Panc1 (cell line): ENCODE results near the gene VWA5B2. TPM values are rescaled to one million over a fixed set of nuclear protein-coding genes. Genes with fewer than 3 reads are reported as not detected.

Source experiments
- ATAC-seq: fragments of 200-7000 bp; cut with Tn5 transposase; 2 replicates; pipeline ENCODE4 v1.9.1; 2020; ENCODE audit warnings: mild to moderate bottlenecking, moderate library complexity
- BruUV-seq: library from RNA; stranded (reverse); fragments of 400-500 nt; replicated peaks from 2 replicates; lab custom pipeline; 2021; lab: Mats Ljungman, UMichigan
- CTCF ChIA-PET: fragments of 300-600 bp; sonication (Branson Sonifier 250); formaldehyde crosslinking; loops from one replicate; lab custom pipeline; 2022; ENCODE audit warnings: antibody characterized with exemption; lab: Charles Lee
- POLR2A ChIA-PET: fragments of 300-600 bp; sonication (Branson Sonifier 250); formaldehyde crosslinking; loops from one replicate; lab custom pipeline; 2022; ENCODE audit warnings: antibody characterized with exemption; lab: Charles Lee
- DNase-seq: peaks from one replicate; pipeline ENCODE4 v3.0.0-alpha.2; 2010; ENCODE audit warnings: low read depth, low spot score
- H3K27ac ChIP-seq: 2 replicates; pipeline ENCODE4 v1.5.1; 2011; ENCODE audit warnings: mild to moderate bottlenecking, low read length, inconsistent platforms
- H3K27me3 ChIP-seq: fragments of 200-500 bp; sonication (Bioruptor generic); 2 replicates; pipeline ENCODE4 v1.6.0; 2014; ENCODE audit warnings: low read length, inconsistent platforms; ENCODE audit not compliant: control insufficient read depth, insufficient read depth
- H3K36me3 ChIP-seq: fragments of 200-500 bp; sonication (Bioruptor generic); 2 replicates; pipeline ENCODE4 v1.5.1; 2014; ENCODE audit warnings: inconsistent platforms, mild to moderate bottlenecking, low read length, moderate library complexity; ENCODE audit not compliant: control insufficient read depth, insufficient read depth
- H3K4me1 ChIP-seq: 2 replicates; pipeline ENCODE4 v1.5.1; 2011; ENCODE audit warnings: inconsistent platforms, mild to moderate bottlenecking, low read length, moderate library complexity; ENCODE audit not compliant: control insufficient read depth, insufficient read depth
- H3K4me3 ChIP-seq, 2 experiments: 2 replicates each; pipeline ENCODE4 v1.5.1; 2011 to 2012; ENCODE audit warnings: low read depth in 2 of 2, low read length in 2 of 2, mild to moderate bottlenecking in 2 of 2, inconsistent platforms in 1 of 2, moderate library complexity in 1 of 2
- H3K9me3 ChIP-seq: fragments of 200-500 bp; sonication (Bioruptor generic); 2 replicates; pipeline ENCODE4 v1.5.1; 2014; ENCODE audit warnings: low read depth, mild to moderate bottlenecking, inconsistent platforms, low read length, moderate library complexity; ENCODE audit not compliant: control insufficient read depth, insufficient read depth
- POLR2AphosphoS5 ChIP-seq: IDR thresholded peaks from 2 replicates; pipeline ENCODE4 v1.6.1; 2012; ENCODE audit warnings: mild to moderate bottlenecking, low read depth, low read length, moderate library complexity
- SIN3A ChIP-seq: IDR thresholded peaks from 2 replicates; pipeline ENCODE4 v1.6.1; 2012; ENCODE audit warnings: low read depth, mild to moderate bottlenecking, low read length, moderate library complexity, borderline replicate concordance; ENCODE audit not compliant: insufficient read depth
- TCF7L2 ChIP-seq: IDR thresholded peaks from 2 replicates; pipeline ENCODE4 v1.6.1; 2011; ENCODE audit warnings: mild to moderate bottlenecking, low read depth, low read length, inconsistent platforms
- in situ Hi-C: cut with HindIII; loops from 2 replicates; pipeline ENCODE4 v1.10.0; 2016; ENCODE audit warnings: low sequenced_read_pairs, low pct_unique_long_range_greater_than_20kb
- intact Hi-C: fragments of 100-400 bp; cut with micrococcal nuclease; formaldehyde crosslinking; loops from one replicate; pipeline ENCODE4 v1.10.0; 2022; ENCODE audit not compliant: unreplicated experiment
- total RNA-seq: library from RNA; stranded (reverse); gene quantifications from one replicate; pipeline ENCODE4 v1.2.1, GENCODE V29; 2021; ENCODE audit not compliant: unreplicated experiment
- TF ChIP-seq, protein P1 (sequence below), 2 experiments: IDR thresholded peaks; 2 replicates each; pipeline ENCODE4 v1.6.1; 2011 to 2012; ENCODE audit warnings: low read depth in 2 of 2, control low read depth in 1 of 2, low read length in 1 of 2, mild to moderate bottlenecking in 1 of 2, moderate library complexity in 1 of 2; ENCODE audit not compliant: insufficient read depth in 1 of 2
- TF ChIP-seq, protein P2 (sequence below): fragments of 450-650 bp; IDR thresholded peaks from 2 replicates; pipeline ENCODE4 v1.5.1; 2017; ENCODE audit warnings: mild to moderate bottlenecking

VWA5B2 gene
- total RNA-seq, 1 experiment from 2014 or later = 0.28 TPM

DNA sequence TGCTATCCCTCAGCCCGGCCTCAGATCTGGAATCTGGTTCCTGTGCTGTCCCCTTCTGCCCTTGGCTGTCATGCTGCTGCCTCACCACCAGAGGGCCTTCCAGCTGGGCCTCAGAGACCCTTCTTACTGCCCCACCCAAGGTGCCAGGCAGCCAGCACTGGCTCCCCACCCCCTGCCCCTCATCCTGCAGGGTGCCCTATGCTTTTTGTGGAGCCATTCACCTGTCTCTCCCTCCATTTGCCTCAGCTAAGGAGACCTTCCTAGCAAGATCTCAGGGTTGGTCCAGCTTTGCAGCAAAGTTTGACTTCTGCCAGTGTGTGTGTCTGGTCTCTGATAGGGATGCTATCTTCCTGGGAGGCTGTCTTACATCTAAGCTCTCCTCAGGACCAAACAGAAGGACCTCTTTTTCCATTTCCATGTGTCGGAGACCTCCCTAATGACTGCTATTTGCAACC, 1.9 kb upstream of the VWA5B2 start:
- Histone ChIP-seq H3K27me3 (peaks cover 14% of the 10 kb centered on the region; the same call in 1 of the 2 replicates), H3K9me3 (no peaks in the 10 kb centered on the region), H3K27ac (no peak overlapping the region), H3K36me3 (peaks cover 2% of the 10 kb centered on the region; the same call in 1 of the 2 replicates), H3K4me3 (no peak overlapping the region), H3K4me1 (no peaks in the 10 kb centered on the region)
- in situ Hi-C loops = no loop called here
- DNase-seq = peak; percentile 35
- POLR2A ChIA-PET = interaction anchor here (0.6 kb wide), 1 partner anchor 15 kb away, joined by 3 read pairs; no protein-coding TSS in a partner anchor
- intact Hi-C loops = no loop called here
- peak; percentile 59 for ATAC-seq
- no TSS peak for BruUV-seq
- TF ChIP-seq, protein P1, sequence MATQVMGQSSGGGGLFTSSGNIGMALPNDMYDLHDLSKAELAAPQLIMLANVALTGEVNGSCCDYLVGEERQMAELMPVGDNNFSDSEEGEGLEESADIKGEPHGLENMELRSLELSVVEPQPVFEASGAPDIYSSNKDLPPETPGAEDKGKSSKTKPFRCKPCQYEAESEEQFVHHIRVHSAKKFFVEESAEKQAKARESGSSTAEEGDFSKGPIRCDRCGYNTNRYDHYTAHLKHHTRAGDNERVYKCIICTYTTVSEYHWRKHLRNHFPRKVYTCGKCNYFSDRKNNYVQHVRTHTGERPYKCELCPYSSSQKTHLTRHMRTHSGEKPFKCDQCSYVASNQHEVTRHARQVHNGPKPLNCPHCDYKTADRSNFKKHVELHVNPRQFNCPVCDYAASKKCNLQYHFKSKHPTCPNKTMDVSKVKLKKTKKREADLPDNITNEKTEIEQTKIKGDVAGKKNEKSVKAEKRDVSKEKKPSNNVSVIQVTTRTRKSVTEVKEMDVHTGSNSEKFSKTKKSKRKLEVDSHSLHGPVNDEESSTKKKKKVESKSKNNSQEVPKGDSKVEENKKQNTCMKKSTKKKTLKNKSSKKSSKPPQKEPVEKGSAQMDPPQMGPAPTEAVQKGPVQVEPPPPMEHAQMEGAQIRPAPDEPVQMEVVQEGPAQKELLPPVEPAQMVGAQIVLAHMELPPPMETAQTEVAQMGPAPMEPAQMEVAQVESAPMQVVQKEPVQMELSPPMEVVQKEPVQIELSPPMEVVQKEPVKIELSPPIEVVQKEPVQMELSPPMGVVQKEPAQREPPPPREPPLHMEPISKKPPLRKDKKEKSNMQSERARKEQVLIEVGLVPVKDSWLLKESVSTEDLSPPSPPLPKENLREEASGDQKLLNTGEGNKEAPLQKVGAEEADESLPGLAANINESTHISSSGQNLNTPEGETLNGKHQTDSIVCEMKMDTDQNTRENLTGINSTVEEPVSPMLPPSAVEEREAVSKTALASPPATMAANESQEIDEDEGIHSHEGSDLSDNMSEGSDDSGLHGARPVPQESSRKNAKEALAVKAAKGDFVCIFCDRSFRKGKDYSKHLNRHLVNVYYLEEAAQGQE (IDR thresholded peaks at IDR 0.05; ENCODE audit: insufficient read depth in 1 of 2, low read depth in 2 of 2, low read length in 1 of 2) = no peak
- TF ChIP-seq TCF7L2 = no peak
- TF ChIP-seq, protein P2, sequence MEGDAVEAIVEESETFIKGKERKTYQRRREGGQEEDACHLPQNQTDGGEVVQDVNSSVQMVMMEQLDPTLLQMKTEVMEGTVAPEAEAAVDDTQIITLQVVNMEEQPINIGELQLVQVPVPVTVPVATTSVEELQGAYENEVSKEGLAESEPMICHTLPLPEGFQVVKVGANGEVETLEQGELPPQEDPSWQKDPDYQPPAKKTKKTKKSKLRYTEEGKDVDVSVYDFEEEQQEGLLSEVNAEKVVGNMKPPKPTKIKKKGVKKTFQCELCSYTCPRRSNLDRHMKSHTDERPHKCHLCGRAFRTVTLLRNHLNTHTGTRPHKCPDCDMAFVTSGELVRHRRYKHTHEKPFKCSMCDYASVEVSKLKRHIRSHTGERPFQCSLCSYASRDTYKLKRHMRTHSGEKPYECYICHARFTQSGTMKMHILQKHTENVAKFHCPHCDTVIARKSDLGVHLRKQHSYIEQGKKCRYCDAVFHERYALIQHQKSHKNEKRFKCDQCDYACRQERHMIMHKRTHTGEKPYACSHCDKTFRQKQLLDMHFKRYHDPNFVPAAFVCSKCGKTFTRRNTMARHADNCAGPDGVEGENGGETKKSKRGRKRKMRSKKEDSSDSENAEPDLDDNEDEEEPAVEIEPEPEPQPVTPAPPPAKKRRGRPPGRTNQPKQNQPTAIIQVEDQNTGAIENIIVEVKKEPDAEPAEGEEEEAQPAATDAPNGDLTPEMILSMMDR = peak; percentile 97
- TF ChIP-seq POLR2AphosphoS5 = no peak
- no peak for TF ChIP-seq SIN3A
- CTCF ChIA-PET = interaction anchor here (0.7 to 2.5 kb wide), 7 partner anchors 14 to 410 kb away, joined by 3 to 7 read pairs (median 4); partner anchors contain the start of gene EEF1AKMT4

DNA sequence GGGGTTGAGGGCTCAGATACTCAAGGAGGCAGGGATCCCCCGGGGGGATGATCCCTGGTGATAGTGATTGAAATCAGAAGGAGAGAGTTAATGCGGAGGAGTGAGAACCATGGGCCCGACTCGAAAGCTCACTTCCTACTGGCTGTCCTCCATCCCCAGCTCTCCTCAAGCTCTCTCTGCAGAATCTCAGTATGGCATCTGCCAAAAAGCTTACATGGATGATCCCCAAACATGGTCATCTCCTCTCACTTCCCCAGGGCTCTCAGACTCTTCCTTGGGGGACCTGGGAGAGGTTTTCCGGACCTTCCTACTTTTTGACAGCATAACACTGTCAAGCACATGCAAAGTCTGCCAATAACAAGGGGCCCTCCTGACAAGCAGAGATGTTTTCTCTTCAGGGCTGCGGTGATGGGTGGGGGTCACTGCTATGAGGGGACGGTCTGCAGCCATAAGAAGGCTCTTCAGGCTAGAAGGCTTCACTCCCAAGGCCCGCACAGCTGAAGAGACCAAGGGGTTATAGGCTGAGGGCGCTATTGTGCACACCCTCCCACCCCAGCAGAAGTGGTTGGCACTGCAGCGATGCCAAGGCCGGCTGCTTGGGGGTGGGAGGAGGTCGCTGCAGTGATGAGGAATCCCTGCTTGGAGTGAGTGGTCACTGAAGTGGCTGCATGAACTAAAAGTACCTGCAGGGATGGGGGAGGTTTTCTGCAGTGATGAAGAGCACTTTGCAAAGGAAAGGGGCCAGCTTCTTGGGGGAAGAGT, 828 bp upstream of the VWA5B2 start:
- Histone ChIP-seq H3K36me3 (peaks cover 2% of the 10 kb centered on the region; the same call in 1 of the 2 replicates), H3K4me3 (peak overlapping the region in 1 of 2 experiments; percentile 60; a peak in 3 of 4 replicates), H3K4me1 (no peaks in the 10 kb centered on the region), H3K27ac (no peak overlapping the region), H3K27me3 (peaks cover 14% of the 10 kb centered on the region; the same call in 1 of the 2 replicates), H3K9me3 (no peaks in the 10 kb centered on the region)
- ATAC-seq (no peak), DNase-seq (no peak)
- no TSS peak for BruUV-seq
- ChIA-PET POLR2A (no interaction called here), CTCF (interaction anchor here (0.7 to 2.5 kb wide), 6 partner anchors 13 to 59 kb away, joined by 4 to 7 read pairs (median 4); partner anchors contain the start of gene EEF1AKMT4)
- intact Hi-C loops (no loop called here), in situ Hi-C loops (no loop called here)
- TF ChIP-seq SIN3A = no peak
- no peak for TF ChIP-seq TCF7L2
- TF ChIP-seq, protein P1 (IDR thresholded peaks at IDR 0.05; ENCODE audit: insufficient read depth in 1 of 2, low read depth in 2 of 2, low read length in 1 of 2) = no peak
- TF ChIP-seq POLR2AphosphoS5 = no peak
- TF ChIP-seq, protein P2 = no peak; the same call in 1 of the 2 replicates
